OCI-LY1 (cell line): Measurements from ENCODE around the gene KLHL25.

Source experiments
- EZH2 ChIP-seq: fragments of 200-600 bp; sonication (generic), shearing (Covaris generic); IDR thresholded peaks from 2 replicates; pipeline ENCODE4 v1.8.0; 2017; ENCODE audit warnings: borderline replicate concordance, mixed run types, mild to moderate bottlenecking, antibody characterized with exemption, low read length, moderate library complexity, mixed read lengths
- TF ChIP-seq, protein P1 (sequence below): fragments of 200-600 bp; sonication (generic), shearing (Covaris generic); IDR thresholded peaks from 2 replicates; pipeline ENCODE4 v1.5.1; 2017; ENCODE audit warnings: mild to moderate bottlenecking, antibody characterized with exemption, low read length, moderate library complexity, mixed read lengths

DNA sequence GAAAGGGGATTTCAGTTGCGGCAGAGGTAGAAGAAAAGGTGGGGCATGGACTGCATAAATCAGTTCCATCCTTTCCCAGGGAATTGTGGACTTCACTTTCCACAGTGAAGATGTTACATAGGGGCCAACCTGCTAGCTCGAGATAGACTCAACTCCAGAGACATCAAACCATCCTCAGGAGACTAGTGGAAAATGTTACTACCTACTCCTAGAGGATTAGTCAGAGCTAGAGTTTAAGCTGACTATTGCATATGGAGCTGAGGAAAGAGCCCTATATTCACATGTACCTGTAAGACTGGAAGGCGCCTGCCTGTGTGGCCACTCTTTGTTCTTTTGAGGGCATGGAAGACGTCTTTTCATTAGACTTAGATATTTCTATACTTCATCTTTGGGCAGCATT, 69.2 kb downstream of the KLHL25 start:
- TF ChIP-seq, protein P1, sequence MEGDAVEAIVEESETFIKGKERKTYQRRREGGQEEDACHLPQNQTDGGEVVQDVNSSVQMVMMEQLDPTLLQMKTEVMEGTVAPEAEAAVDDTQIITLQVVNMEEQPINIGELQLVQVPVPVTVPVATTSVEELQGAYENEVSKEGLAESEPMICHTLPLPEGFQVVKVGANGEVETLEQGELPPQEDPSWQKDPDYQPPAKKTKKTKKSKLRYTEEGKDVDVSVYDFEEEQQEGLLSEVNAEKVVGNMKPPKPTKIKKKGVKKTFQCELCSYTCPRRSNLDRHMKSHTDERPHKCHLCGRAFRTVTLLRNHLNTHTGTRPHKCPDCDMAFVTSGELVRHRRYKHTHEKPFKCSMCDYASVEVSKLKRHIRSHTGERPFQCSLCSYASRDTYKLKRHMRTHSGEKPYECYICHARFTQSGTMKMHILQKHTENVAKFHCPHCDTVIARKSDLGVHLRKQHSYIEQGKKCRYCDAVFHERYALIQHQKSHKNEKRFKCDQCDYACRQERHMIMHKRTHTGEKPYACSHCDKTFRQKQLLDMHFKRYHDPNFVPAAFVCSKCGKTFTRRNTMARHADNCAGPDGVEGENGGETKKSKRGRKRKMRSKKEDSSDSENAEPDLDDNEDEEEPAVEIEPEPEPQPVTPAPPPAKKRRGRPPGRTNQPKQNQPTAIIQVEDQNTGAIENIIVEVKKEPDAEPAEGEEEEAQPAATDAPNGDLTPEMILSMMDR, result no peak
- TF ChIP-seq EZH2, result no peak
